MG63 (cell line): Measurements from ENCODE around the gene ZNF681. TPM values are rescaled to one million over a fixed set of nuclear protein-coding genes. Genes with fewer than 3 reads are reported as not detected.

Experiments
- DNase-seq: peaks from one replicate; pipeline ENCODE4 v3.0.0-alpha.2; 2020
- H3K27me3 ChIP-seq: fragments of 250-450 bp; sonication (Bioruptor Pico); 2 replicates; pipeline ENCODE4 v1.5.1; 2020; ENCODE audit warnings: mild to moderate bottlenecking, moderate library complexity
- H3K36me3 ChIP-seq: fragments of 250-450 bp; sonication (Bioruptor Pico); 2 replicates; pipeline ENCODE4 v1.5.1; 2020; ENCODE audit warnings: mild to moderate bottlenecking, moderate library complexity
- H3K4me3 ChIP-seq: fragments of 250-450 bp; sonication (Bioruptor Pico); 2 replicates; pipeline ENCODE4 v1.5.1; 2020; ENCODE audit warnings: mild to moderate bottlenecking, moderate library complexity
- H3K9me3 ChIP-seq: fragments of 250-450 bp; sonication (Bioruptor Pico); 2 replicates; pipeline ENCODE4 v1.5.1; 2020; ENCODE audit warnings: mild to moderate bottlenecking, moderate library complexity
- total RNA-seq: library from RNA; depleted of rRNA; stranded (reverse); fragments of >200 nt; shearing (Covaris generic); gene quantifications from 2 replicates; pipeline ENCODE4 v1.2.3, GENCODE V29; 2014; ENCODE audit warnings: low replicate concordance; rRNA removed

The ZNF681 gene
- total RNA-seq, result 0.07 and 1.4 TPM in 2 replicates

GRCh38 chr19:23758187-23759074 lies at the start of gene ZNF681:
Gene ZNF681 (minus strand): TSS chr19:23758891. CDS start chr19:23758749, 142 bp downstream.
- Histone ChIP-seq H3K4me3 (peak within 1 kb of the TSS; percentile 42), H3K9me3 (no peaks in the 10 kb centered on the region), H3K36me3 (no peaks in the 10 kb centered on the region), H3K27me3 (no peaks in the 10 kb centered on the region)
- peak; percentile 58 for DNase-seq

- no peaks in the 10 kb centered on the region for H3K9me3 ChIP-seq
- H3K36me3 ChIP-seq, result no peaks in the 10 kb centered on the region
- no peak overlapping the region for H3K4me3 ChIP-seq
- no peak for DNase-seq
- no peaks in the 10 kb centered on the region for H3K27me3 ChIP-seq
Measured at GRCh38 chr19:23804676-23805075, 46.0 kb upstream of the ZNF681 start.

GRCh38 chr19:23802290-23802689 lies 43.6 kb upstream of the ZNF681 start:
- H3K36me3 ChIP-seq, result no peaks in the 10 kb centered on the region
- no peak overlapping the region for H3K4me3 ChIP-seq
- no peak for DNase-seq
- H3K27me3 ChIP-seq, result no peaks in the 10 kb centered on the region
- H3K9me3 ChIP-seq, result no peaks in the 10 kb centered on the region

DNA sequence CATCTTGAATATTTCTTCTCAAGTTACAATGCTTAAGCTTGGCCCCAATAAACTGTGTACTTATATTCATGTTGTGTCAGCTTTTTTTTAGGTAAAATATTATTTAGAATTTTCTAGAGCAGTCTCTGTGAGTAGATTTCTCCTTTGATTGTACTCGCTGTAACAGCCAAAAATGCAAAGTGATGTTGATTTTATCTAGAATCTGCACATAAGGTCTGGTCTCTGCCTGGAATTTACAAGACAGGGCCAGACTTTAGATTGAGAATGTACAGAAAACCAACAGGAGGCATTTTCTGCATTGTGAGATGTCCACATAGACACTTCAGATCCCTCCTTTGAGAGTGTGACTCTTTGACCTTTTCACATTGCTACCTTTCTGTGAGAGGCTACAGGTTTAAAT lies 43.1 kb upstream of the ZNF681 start:
- Histone ChIP-seq H3K36me3 (no peaks in the 10 kb centered on the region), H3K27me3 (no peaks in the 10 kb centered on the region), H3K4me3 (no peak overlapping the region), H3K9me3 (no peaks in the 10 kb centered on the region)
- DNase-seq, result no peak

DNA sequence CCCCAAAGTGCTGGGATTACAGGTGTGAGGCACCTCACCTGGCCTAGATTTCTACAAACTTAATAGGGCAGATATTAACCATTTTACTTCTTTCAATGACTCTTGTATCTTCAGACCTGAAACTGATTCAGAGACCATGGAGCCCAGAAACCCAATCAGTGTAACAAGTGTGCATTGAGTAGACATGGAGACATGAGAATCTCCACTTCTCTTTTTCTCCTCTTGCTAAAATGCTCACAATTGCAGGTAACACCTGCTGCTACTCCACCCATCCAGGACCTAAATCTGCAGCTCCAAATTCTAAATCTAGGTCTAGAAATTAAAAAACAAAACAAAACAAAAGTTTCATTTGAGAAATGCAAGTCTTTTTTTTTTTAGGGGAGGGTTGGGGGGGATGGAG lies 42.2 kb upstream of the ZNF681 start:
- H3K36me3 ChIP-seq, result no peaks in the 10 kb centered on the region
- no peaks in the 10 kb centered on the region for H3K27me3 ChIP-seq
- no peaks in the 10 kb centered on the region for H3K9me3 ChIP-seq
- no peak for DNase-seq
- no peak overlapping the region for H3K4me3 ChIP-seq

- Histone ChIP-seq H3K4me3 (no peak overlapping the region), H3K36me3 (no peaks in the 10 kb centered on the region), H3K27me3 (no peaks in the 10 kb centered on the region), H3K9me3 (no peaks in the 10 kb centered on the region)
- DNase-seq, result no peak
Measured at GRCh38 chr19:23800271-23800670, 41.6 kb upstream of the ZNF681 start.

DNA sequence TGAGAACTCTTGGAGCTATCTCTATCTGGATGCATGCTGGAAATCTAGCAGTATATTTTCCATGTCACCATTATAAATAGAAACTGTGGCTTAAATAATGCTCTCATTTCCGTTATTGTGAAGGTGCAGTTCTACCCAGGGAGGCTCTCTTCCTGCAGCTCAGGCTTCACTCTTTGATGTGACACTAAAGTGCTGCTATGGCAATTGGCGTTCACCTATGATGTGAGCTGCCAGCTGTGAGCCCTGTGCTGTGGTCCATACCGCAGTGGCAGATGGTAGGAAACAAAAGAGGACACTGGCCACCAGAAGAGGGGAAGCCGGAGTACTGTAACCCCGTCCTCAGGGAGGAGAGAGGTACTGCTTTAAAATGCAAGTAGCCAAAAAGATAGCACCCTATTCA lies 40.6 kb upstream of the ZNF681 start:
- no peaks in the 10 kb centered on the region for H3K36me3 ChIP-seq
- no peaks in the 10 kb centered on the region for H3K9me3 ChIP-seq
- H3K4me3 ChIP-seq, result no peak overlapping the region
- H3K27me3 ChIP-seq, result no peaks in the 10 kb centered on the region
- DNase-seq, result no peak

DNA sequence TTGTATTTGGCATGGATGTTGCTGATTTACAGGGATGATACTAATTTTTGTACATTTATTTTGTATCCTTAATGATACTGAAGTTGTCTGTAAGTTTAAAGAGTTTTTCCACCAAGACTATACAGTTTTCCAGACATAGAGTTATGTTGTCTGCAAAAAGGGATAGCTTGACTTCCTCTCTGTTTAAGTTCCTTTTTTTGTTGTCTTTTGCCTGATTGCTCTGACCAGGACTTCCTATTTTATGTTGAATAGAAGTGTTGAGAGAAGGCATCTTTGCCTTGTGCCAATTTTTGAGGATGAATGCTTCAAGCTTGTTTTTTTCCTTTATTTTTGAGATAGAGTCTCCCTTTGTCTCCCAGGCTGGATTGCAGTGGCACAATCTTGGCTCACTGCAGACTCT lies 36.8 kb upstream of the ZNF681 start:
- Histone ChIP-seq H3K4me3 (no peak overlapping the region), H3K36me3 (no peaks in the 10 kb centered on the region), H3K9me3 (no peaks in the 10 kb centered on the region), H3K27me3 (no peaks in the 10 kb centered on the region)
- no peak for DNase-seq

DNA sequence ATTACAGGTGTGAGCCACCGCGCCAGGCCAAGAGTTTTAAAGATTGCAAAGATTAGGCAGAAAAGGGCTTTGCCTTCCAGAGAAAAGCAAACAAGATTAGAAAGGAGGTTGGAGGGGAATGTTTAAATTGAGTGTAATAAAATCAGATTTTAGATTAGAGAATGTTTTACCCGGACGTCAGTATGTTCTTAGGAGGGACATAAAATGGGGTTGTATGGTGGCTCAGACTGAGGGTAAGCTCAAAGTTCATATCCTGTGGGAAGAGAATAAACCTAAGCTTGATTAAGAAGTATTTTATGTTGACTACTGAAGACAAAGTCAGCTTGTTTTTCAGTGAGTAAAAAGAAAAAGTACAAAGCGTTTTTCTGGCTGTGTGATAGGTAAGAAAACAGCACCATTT lies 34.1 kb upstream of the ZNF681 start:
- no peaks in the 10 kb centered on the region for H3K27me3 ChIP-seq
- DNase-seq, result no peak
- H3K36me3 ChIP-seq, result no peaks in the 10 kb centered on the region
- H3K4me3 ChIP-seq, result no peak overlapping the region
- no peaks in the 10 kb centered on the region for H3K9me3 ChIP-seq

GRCh38 chr19:23790641-23791488 lies 32.2 kb upstream of the ZNF681 start:
- Histone ChIP-seq H3K27me3 (no peaks in the 10 kb centered on the region), H3K9me3 (no peaks in the 10 kb centered on the region)
- no peak for DNase-seq

GRCh38 chr19:23789246-23789645 lies 30.6 kb upstream of the ZNF681 start:
- no peak for DNase-seq
- no peaks in the 10 kb centered on the region for H3K27me3 ChIP-seq
- H3K9me3 ChIP-seq, result no peaks in the 10 kb centered on the region

More at GRCh38 chr19:23790641-23791488, 32.2 kb upstream of the ZNF681 start:
- Histone ChIP-seq H3K4me3 (no peak overlapping the region), H3K36me3 (no peaks in the 10 kb centered on the region)

GRCh38 chr19:23788411-23788810 lies 29.7 kb upstream of the ZNF681 start:
- Histone ChIP-seq H3K9me3 (no peaks in the 10 kb centered on the region), H3K27me3 (no peaks in the 10 kb centered on the region), H3K36me3 (no peaks in the 10 kb centered on the region), H3K4me3 (no peak overlapping the region)
- no peak for DNase-seq

More at GRCh38 chr19:23789246-23789645, 30.6 kb upstream of the ZNF681 start:
- H3K4me3 ChIP-seq, result no peak overlapping the region
- no peaks in the 10 kb centered on the region for H3K36me3 ChIP-seq

GRCh38 chr19:23787106-23787505 lies 28.4 kb upstream of the ZNF681 start:
- Histone ChIP-seq H3K27me3 (no peaks in the 10 kb centered on the region), H3K9me3 (no peaks in the 10 kb centered on the region), H3K36me3 (no peaks in the 10 kb centered on the region), H3K4me3 (no peak overlapping the region)
- no peak for DNase-seq

- Histone ChIP-seq H3K4me3 (no peak overlapping the region), H3K9me3 (no peaks in the 10 kb centered on the region), H3K36me3 (no peaks in the 10 kb centered on the region), H3K27me3 (no peaks in the 10 kb centered on the region)
- no peak for DNase-seq
Measured at GRCh38 chr19:23785982-23786381, 27.3 kb upstream of the ZNF681 start.

- Histone ChIP-seq H3K9me3 (no peaks in the 10 kb centered on the region), H3K36me3 (no peaks in the 10 kb centered on the region)
- no peak for DNase-seq
Measured at GRCh38 chr19:23784274-23784673, 25.6 kb upstream of the ZNF681 start.

GRCh38 chr19:23783636-23784035 lies 24.9 kb upstream of the ZNF681 start:
- no peak overlapping the region for H3K4me3 ChIP-seq
- no peaks in the 10 kb centered on the region for H3K36me3 ChIP-seq
- no peaks in the 10 kb centered on the region for H3K27me3 ChIP-seq
- no peak for DNase-seq
- H3K9me3 ChIP-seq, result no peaks in the 10 kb centered on the region

More at GRCh38 chr19:23784274-23784673, 25.6 kb upstream of the ZNF681 start:
- Histone ChIP-seq H3K27me3 (no peaks in the 10 kb centered on the region), H3K4me3 (no peak overlapping the region)

DNA sequence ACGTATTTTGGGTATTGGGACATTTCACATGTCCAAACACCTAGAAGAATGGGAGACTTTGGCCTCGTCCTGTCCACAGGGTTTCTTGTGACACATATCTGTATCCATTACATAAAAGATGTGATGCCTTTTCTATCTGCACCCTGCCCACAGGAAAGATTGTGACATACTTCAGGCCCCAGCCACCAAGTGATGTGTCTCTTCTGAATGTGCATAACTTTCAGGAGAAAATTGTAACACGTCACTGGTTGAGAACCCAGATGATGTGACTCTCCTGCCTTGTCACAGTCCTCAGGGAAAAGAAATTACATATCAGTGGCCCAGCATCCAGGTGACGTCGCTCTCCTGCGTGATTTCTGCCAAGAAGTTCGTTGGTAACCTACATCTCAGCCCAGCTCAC lies 21.0 kb upstream of the ZNF681 start:
- H3K9me3 ChIP-seq, result no peaks in the 10 kb centered on the region
- H3K4me3 ChIP-seq, result no peak overlapping the region
- H3K27me3 ChIP-seq, result no peaks in the 10 kb centered on the region
- H3K36me3 ChIP-seq, result no peaks in the 10 kb centered on the region
- no peak for DNase-seq
